22Rv1 (cell line): ENCODE results near the gene CFHR2.

ENCODE experiments used
- ZFX ChIP-seq: fragments of 450-650 bp; IDR thresholded peaks from 2 replicates; pipeline ENCODE4 v1.6.1; 2017; ENCODE audit warnings: antibody characterized with exemption, borderline replicate concordance
- TF ChIP-seq, protein P1 (sequence below): fragments of 450-650 bp; IDR thresholded peaks from 2 replicates; pipeline ENCODE4 v1.5.1; 2017; ENCODE audit warnings: mild to moderate bottlenecking

GRCh38 chr1:196970182-196970581 lies 26.6 kb downstream of the CFHR2 start:
- TF ChIP-seq, protein P1, sequence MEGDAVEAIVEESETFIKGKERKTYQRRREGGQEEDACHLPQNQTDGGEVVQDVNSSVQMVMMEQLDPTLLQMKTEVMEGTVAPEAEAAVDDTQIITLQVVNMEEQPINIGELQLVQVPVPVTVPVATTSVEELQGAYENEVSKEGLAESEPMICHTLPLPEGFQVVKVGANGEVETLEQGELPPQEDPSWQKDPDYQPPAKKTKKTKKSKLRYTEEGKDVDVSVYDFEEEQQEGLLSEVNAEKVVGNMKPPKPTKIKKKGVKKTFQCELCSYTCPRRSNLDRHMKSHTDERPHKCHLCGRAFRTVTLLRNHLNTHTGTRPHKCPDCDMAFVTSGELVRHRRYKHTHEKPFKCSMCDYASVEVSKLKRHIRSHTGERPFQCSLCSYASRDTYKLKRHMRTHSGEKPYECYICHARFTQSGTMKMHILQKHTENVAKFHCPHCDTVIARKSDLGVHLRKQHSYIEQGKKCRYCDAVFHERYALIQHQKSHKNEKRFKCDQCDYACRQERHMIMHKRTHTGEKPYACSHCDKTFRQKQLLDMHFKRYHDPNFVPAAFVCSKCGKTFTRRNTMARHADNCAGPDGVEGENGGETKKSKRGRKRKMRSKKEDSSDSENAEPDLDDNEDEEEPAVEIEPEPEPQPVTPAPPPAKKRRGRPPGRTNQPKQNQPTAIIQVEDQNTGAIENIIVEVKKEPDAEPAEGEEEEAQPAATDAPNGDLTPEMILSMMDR = no peak
- TF ChIP-seq ZFX = no peak
